ENCODE measurements around the gene POR. TPM values are rescaled to one million over a fixed set of nuclear protein-coding genes. Genes with fewer than 3 reads are reported as not detected.
"Not testable (repeated sequence)": the region's sequence is repeated elsewhere in the genome, so short reads cannot be mapped to it uniquely, and the experiment has no call there.

POR gene
- total RNA-seq: 69.8 and 94.4 TPM in 2 replicates

DNA sequence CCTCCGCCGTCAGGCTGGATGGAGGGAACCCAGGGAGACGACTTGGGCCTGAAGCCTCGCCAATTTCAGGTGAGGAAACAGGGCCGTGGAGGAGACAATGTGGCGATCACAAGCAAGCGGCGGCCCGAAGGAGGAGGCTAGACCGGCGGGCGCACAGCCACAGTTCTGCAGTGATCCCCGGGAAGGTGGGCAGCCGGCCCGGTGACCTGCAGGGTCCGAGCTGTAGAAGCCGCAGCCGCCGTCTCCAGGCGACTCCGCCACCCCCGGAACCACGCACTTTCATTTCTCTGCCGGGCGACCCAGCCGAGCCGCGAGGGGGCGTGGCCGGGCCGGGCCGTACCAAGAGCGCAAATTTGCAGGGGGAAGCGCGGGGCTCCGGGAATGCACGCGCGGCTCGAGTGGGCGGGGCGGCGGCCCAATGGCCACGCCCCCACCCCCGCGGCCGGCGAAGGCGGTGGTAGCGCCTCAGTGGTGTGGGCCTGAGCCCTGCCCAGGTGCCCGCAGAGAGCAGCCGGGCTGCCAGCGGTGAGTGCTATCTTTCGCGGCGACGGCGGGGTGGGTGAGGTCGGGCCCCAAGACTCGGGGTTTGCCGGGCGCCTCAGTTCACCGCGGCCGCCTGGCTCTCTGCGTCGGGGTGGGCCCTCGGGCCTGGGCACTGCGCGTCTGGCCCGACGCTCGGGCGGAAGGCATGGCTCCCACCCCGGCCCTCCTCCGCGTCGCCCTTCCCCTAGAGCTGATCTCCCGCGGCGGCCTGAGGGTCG lies at the start of gene POR:
Gene POR (plus strand): TSS at position 501 of the 761 bp plus-strand sequence. CDS start 38,847 bp downstream, outside the sequence.
- peak; percentile 72 for DNase-seq (ENCODE audit: low read depth, low spot score)

DNA sequence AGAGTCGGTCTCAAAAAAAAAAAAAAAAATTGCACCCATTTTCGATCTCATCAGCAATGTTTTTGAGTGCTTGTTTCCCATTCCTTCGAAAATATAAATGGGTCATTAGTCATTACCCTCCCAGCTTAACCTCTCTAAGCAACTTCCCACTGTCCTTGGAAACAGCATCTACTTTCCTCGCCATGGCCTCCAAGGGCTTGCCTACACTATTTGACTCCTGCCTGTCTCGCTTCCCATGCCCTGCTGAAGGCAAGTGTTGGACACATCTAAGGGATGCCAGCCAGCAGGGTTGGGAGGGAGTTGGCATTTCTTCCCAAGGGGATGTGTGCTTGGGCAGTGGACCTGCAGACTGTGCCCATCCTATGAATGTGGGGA lies 48.9 kb upstream of the POR start:
- DNase-seq (ENCODE audit: low read depth, low spot score): no peak

DNA sequence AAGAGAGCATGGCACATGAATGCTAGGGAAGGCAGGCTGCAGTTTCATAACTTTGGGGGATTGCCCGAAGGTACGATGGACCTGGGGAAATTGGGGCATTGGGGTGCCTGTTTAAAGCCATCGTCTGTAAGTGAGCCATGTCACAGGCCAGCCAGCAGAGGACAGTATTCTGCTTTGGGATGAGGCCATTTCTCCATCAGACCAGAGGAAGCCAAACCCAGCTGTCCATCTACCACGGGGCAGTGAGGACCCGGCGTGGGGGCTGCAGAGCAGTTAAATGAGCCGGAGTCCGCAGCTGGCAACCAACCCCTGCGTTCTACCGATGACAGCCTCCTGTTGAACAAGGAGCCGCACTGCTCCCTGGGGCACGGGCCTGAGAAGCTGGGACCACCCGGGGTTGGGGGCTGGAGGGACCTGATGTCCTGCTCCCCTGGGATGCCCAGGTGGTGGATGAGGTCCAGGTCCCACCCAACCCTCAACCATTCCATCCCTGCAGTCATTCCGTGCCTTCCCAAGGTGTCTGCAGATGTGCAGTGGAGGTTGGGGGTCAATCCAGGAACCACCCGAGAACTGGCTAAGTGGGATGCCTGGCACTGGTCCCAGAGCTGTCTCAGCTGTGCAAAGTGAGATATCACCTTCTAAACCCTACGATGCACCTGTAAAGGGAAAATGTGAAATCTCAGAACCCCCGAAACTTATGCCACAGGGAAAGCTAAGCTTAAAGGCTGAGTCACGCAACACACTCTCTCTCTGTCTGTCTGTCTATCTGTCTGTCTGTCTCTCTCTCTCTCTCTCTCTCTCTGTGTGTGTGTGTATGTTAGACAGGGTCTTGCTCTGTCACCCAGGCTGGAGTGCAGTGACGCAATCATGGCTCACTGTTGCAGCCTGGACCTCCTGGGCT lies 48.2 kb upstream of the POR start:
- DNase-seq (ENCODE audit: low read depth, low spot score): peak; percentile 33

DNA sequence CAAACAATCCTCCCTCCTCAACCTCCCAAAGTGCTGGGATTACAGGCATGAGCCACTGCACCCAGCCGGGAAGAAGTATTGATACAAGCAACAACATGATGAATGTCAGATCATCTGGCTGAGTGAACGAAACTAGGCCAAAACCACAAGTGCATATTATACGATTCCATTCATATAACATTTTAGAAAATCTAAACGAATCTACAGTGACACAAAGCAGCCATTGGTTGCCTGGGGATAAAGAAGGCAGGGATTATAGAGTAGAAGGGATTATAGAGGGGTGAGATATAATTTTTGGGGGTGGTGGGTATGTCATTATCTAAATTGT lies 47.6 kb upstream of the POR start:
- no peak for DNase-seq (ENCODE audit: low read depth, low spot score)

DNA sequence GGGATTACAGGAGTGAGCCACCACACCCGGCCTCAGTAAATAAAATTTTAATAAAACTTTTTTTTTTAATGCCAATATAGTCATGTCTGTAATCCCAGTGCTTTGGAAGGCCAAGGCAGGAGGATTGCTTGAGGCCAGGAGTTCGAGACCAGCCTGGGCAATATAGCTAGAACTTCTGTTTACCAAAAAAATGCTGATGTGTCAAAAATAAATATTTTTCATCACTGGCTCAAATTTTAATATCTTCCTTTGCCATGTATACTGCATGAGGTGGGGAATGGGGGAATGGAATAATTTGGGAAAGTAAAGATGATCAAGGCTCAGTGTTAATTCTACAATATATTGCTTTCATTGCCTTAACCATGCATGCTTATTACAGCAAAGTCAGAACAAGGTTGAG lies 46.8 kb upstream of the POR start:
- no peak for DNase-seq (ENCODE audit: low read depth, low spot score)

DNA sequence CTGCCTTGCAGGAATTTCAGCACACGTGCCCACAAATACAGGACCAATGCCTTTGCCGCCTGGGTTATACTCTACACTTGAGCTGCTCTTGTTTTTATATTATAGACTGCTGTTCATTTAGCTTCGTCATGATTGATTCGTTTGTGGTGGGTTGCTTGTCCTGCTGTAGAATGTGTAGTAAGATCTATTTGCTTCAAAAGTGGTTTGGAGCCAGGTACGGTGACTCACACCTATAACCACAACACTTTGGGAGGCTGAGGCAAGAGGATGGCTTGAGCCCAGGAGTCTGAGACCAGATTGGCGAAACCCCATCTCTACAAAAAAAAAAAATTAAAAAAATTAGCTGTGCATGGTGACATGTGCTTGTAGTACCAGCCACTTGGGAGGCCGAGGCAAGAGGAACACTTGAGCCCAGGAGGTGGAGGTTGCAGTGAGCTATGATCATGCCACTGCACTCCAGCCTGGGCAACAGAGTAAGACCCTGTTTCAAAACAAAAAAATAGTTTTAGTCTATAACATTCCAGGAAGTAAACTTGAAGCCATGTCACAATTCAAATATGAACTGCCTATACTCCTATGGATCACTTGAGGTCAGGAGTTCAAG lies 45.1 kb upstream of the POR start:
- DNase-seq (ENCODE audit: low read depth, low spot score): no peak

DNA sequence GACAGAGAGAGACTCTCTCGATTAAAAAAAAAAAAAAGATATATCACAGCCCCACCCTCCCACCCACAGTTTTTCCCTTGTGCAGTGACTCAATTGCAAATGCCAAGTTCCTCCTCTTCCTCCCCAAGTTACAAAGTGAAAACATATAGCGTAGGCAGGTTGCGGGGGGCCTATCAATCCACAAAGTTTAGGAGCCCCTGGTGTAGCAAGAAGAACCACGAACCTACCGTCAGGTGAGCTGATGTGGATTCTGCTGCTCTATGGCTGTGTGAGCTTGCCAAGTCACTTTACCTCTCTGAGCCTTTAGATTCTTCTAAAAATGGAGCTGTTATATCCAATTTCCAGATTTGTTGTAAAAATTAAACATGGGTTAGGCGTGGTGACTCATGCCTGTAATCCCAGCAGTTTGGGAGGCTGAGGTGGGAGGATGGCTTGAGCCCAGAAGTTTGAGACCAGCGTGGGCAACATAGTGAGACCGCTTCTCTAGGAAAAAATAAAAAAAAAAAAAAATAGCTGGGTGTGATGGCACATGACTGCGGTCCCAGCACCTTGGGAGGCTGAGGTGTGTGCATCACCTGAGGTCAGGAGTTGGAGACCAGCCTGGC lies 44.3 kb upstream of the POR start:
- no peak for DNase-seq (ENCODE audit: low read depth, low spot score)

DNA sequence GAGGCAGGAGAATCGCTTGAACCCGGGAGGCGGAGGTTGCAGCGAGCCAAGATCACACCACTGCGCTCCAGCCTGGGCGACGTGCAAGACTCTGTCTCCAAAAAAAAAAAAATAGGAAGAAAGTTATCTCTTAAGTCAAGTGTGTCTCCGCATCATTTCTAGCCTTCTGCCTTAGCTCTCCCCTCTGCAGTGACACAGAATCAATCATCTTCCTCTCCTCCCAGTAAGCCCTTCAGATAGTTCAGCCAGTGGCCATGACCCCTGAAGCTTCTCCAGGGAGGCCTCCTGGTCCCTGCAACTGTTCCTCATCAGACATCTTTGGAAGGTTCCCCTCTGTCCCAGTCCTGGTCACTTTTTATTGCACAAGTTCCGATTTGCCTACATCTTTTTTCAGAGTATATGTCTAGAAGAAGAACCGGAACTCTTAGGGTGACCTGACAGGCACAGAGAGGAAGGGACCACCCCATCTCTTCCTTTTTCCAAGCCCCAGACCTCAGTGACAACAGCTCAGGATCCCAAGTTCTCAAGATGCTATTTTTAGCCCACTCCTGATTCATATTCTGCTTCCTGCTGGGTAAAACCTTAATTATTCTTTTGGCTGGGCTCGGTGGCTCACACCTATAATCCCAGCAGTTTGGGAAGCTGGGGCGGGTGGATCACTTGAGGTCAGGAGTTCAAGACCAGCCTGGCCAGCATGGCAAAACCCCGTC lies 42.7 kb upstream of the POR start:
- no peak for DNase-seq (ENCODE audit: low read depth, low spot score)

DNA sequence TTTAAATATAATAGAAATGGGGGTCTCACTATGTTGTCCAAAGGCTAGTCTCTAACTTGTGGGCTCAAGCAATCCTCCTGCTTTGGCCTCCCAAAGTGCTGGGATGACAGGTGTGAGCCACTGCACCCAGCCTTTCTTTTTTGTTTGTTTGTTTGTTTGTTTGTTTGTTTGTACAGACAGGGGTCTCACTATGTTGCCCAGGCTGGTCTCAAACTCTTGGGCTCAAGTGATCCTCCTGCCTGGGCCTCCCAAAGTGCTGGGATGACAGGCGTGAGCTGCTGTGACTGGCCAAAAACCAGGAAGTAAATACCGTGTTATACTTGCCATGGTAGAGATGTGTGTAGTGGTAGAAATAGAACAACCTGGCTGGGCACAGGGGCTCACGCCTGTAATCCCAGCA lies 40.8 kb upstream of the POR start:
- not testable (repeated sequence) for DNase-seq (ENCODE audit: low read depth, low spot score)

DNA sequence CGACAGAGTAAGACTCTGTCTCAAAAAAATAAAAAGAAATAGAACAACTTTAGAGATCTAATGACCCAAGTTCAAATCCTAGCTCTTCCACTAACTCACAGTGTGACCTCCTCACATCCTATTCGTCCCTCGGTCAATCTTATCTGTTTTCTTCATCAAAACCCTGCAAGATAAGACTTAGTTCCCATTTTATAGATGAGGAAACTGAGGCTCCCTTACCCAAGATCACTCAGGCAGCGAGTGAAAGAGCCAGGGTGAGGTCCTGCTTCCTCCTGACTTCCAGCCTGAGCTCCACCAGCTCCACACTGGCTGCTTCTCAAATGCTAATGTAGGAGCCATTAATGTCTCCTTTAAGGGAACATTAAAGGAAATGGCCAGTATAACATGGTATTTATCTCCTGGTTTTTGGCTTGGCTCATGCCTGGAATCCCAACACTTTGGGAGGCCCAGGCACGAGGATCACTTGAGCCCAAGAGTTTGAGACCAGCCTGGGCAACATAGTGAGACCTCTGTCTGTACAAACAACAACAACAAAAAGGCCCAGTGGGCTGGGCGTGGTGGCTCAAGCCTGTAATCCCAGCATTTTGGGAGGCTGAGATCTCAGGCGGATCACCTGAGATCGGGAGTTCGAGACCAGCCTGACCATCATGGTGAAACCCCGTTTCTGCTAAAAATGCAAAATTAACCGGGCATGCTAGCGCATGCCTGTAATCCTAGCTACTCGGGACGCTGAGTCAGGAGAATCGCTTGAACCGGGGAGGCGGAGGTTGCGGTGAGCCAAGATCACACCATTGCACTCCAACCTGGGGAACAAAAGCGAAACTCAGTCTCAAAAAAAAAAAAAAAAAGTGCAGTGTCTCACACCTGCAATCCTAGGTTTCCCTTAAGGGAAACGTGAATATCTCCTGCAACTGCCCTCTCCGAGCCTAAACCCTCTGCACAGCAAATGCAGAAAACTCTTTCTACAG lies 39.6 kb upstream of the POR start:
- no peak for DNase-seq (ENCODE audit: low read depth, low spot score)

DNA sequence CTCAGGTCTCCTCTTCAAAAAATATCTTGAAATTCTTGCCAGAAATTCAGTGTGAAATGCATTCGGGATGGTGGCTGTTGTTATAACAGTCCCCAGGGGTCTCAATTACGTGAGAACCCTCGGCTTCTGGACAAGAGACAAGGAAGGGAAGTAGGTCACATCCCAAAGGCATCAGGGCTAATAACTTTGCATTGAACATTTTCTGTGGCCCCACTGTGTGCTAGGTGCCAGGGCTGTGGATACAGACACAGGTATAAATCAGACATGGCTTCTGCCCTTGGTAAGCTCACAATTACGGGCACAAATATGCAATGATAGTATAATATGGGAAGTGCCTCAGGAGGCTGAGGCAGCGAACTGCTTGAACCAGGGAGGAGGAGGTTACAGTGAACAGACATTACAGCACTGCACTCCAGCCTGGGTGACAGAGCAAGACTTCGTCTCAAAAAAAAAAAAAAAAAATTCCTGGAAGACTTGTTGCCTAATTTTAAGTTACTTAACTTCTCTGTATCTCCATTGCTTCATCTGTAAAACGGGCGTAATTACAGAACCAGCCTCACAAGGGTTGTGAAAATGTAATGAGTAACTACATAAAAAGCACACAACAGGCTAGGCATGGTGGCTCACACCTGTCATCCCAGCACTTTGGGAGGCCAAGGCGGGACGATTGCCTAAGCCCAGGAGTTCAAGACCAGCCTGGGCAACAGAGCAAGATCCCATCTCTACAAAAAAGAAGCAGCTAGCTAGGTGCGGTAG lies 38.7 kb upstream of the POR start:
- DNase-seq (ENCODE audit: low read depth, low spot score): no peak

DNA sequence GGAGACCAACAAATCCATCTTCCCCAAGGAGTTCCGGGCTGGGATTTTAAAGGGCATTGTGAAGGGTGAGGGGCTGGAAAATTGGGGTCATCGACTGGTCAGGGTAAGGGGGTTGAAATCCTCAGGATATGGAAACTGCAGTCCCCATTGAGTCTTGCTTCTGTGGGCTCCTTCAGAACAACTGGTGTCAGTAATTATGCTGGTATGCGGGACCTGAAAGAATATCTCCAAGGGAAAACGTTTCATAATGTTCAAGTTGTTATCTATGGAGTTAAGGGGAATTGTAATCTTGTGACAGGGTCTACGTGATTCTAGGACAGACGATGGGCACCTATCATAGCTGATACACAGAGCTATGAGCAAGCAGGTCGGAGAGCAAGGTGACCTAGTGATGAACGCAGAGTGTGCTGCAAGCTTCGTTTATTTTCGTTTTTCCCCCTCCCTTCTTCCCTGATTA lies 36.6 kb upstream of the POR start:
- DNase-seq (ENCODE audit: low read depth, low spot score): no peak

DNA sequence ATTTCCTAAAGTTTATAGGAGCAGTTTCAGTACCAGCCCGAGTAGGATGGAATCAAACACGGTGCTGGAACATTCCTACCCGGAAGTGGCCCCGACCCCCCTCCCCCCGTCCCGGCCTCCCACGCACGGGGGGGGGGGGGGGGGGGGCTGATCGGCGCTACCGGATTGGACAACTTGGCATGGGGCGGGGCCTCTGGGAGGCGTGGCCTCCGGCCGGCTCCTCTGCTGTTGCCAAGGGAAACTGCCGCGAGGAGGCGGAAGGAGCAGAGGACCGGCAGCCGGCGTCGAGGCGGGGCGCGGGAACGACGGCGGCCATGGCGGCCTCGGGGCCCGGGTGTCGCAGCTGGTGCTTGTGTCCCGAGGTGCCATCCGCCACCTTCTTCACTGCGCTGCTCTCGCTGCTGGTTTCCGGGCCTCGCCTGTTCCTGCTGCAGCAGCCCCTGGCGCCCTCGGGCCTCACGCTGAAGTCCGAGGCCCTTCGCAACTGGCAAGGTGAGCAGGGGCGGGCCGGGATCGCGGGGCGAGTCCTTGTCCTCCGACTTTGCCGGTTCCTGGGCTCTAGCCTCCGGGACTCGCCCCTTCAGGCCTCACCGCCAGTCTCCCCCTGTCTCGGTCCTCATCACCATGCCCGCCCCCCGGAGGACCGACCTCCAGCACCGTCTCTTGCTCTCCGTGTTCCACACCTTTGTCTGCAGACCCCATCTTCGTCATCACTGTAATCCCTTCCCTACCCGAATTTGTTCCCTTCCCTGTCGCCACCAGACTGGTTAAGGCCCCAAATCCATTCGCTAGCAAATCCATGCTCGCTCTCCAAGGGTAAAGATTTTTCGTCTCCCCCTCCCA lies 36.0 kb upstream of the POR start, which contains the start of gene RHBDD2:
Gene RHBDD2 (plus strand): TSS at position 266 of the 843 bp plus-strand sequence. CDS start 49 bp downstream, at position 315.
- peak; percentile 66 for DNase-seq (ENCODE audit: low read depth, low spot score)

DNA sequence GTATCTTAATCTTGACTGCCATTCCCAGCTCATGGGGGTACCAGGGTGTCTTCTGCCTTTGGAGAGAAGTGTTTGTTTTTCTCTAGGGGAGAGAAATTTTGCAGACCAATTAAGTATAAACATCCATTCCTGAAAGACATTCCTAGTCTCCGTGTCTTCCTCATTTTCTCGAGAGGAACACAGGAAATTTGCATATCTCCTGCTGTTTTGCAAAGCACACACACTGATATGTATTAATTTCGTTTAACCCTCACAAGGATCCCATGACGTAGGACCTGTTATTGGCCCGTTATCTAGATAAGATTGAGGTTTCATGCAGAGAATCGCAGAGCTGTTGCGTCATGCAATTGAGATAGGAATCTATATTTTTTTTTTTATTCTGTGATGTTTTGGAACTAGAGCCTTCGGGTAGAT lies 35.2 kb upstream of the POR start:
- no peak for DNase-seq (ENCODE audit: low read depth, low spot score)

DNA sequence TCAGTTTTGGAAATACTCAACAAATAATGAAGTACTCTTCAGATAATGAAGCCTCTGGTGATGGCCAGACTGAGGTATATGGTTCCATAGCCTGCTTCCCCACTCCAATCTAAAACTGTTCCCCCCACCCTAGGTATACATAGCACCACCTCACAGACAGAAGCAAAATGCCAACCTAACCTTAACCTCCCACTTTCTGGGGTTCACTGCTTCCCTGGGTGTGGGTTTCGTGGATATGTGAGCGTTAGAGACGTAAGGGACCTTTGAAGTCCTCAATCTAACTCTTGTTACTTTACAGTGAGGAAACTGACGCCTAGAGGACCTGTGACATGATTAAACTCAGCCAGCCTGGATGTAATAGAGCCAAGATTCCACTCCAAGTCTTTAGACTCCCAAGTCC lies 34.7 kb upstream of the POR start:
- no peak for DNase-seq (ENCODE audit: low read depth, low spot score)

DNA sequence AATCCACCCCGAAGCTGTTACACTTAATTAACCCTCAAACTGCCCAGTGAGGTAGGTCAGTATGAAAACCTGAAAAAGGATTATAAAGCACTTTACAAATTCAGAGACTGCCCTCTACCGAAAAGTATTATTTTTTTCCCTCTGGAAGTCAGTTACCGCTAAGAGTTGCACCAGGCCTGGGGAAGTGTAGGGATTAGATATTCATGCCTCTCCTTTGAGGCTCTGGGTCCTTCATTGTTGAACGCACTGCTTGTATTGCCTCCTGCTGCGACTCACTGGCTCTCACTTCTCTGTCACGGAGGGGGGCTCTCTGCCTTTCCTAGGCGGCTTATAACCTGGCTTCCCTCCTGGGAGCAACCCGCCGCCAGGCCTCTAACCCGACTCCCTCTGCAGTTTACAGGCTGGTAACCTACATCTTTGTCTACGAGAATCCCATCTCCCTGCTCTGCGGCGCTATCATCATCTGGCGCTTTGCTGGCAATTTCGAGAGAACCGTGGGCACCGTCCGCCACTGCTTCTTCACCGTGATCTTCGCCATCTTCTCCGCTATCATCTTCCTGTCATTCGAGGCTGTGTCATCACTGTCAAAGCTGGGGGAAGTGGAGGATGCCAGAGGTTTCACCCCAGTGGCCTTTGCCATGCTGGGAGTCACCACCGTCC lies 33.4 kb upstream of the POR start:
- no peak for DNase-seq (ENCODE audit: low read depth, low spot score)

DNA sequence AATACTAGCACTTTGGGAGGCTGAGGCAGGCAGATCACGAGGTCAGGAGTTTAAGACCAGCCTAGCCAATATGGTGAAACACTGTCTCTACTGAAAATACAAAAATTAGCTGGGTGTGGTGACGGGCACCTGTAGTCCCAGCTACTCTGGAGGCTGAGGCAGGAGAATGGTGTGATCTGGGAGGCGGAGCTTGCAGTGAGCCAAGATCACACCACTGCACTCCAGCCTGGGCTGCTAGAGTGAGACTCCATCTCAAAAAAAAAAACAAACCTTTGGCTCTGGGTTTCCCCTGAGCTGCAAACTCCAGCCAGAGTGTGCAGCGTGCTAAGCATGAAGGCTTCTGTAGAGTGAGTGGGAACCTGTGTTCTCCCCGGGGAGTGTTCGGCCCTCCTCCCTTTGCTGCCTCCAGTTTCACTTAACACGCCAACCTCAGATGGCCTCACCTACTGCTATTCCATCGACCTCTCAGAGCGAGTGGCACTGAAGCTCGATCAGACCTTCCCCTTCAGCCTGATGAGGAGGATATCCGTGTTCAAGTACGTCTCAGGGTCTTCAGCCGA lies 31.6 kb upstream of the POR start:
- not testable (repeated sequence) for DNase-seq (ENCODE audit: low read depth, low spot score)

Measured in pulmonary artery endothelial cell (primary cell).